ENCODE results near the gene TMBIM1.
A peak's percentile ranks its signal among the peaks of the same experiment; 100 is the strongest.

Gene TMBIM1

GRCh38 chr2:218244665-218245064 lies 47.6 kb downstream of the TMBIM1 start:
- in situ Hi-C loops (cut with HindIII; ENCODE audit: low pct_unique_long_range_greater_than_20kb, low sequenced_read_pairs) = no loop called here
- no peak for TF ChIP-seq JUND (IDR thresholded peaks at IDR 0.05; ENCODE audit: low read depth)
- DNase-seq (ENCODE audit: low read depth in 1 of 2, low spot score in 1 of 2) = peak in 1 of 2 experiments; percentile 18

GRCh38 chr2:218244204-218244603 lies 48.1 kb downstream of the TMBIM1 start:
- no peak for TF ChIP-seq JUND (IDR thresholded peaks at IDR 0.05; ENCODE audit: low read depth)
- no peak for DNase-seq (ENCODE audit: low read depth in 1 of 2, low spot score in 1 of 2)
- in situ Hi-C loops (cut with HindIII; ENCODE audit: low pct_unique_long_range_greater_than_20kb, low sequenced_read_pairs) = no loop called here

- DNase-seq (ENCODE audit: low read depth in 1 of 2, low spot score in 1 of 2) = no peak
- in situ Hi-C loops (cut with HindIII; ENCODE audit: low pct_unique_long_range_greater_than_20kb, low sequenced_read_pairs) = no loop called here
- TF ChIP-seq JUND (IDR thresholded peaks at IDR 0.05; ENCODE audit: low read depth) = no peak
Measured at GRCh38 chr2:218238887-218239286, 53.4 kb downstream of the TMBIM1 start.

- DNase-seq (ENCODE audit: low read depth in 1 of 2, low spot score in 1 of 2) = no peak
- no peak for TF ChIP-seq JUND (IDR thresholded peaks at IDR 0.05; ENCODE audit: low read depth)
- in situ Hi-C loops (cut with HindIII; ENCODE audit: low pct_unique_long_range_greater_than_20kb, low sequenced_read_pairs) = no loop called here
Measured at GRCh38 chr2:218236829-218237228, 55.5 kb downstream of the TMBIM1 start.

- no peak for TF ChIP-seq JUND (IDR thresholded peaks at IDR 0.05; ENCODE audit: low read depth)
- DNase-seq (ENCODE audit: low read depth in 1 of 2, low spot score in 1 of 2) = no peak
- in situ Hi-C loops (cut with HindIII; ENCODE audit: low pct_unique_long_range_greater_than_20kb, low sequenced_read_pairs) = no loop called here
Measured at GRCh38 chr2:218235017-218235416, 57.3 kb downstream of the TMBIM1 start.

GRCh38 chr2:218234521-218234920 lies 57.8 kb downstream of the TMBIM1 start:
- in situ Hi-C loops (cut with HindIII; ENCODE audit: low pct_unique_long_range_greater_than_20kb, low sequenced_read_pairs) = no loop called here
- TF ChIP-seq JUND (IDR thresholded peaks at IDR 0.05; ENCODE audit: low read depth) = no peak
- no peak for DNase-seq (ENCODE audit: low read depth in 1 of 2, low spot score in 1 of 2)

- in situ Hi-C loops (cut with HindIII; ENCODE audit: low pct_unique_long_range_greater_than_20kb, low sequenced_read_pairs) = no loop called here
- no peak for DNase-seq (ENCODE audit: low read depth in 1 of 2, low spot score in 1 of 2)
- TF ChIP-seq JUND (IDR thresholded peaks at IDR 0.05; ENCODE audit: low read depth) = no peak
Measured at GRCh38 chr2:218233543-218233942, 58.8 kb downstream of the TMBIM1 start.

GRCh38 chr2:218230882-218231281 lies 61.4 kb downstream of the TMBIM1 start:
- in situ Hi-C loops (cut with HindIII; ENCODE audit: low pct_unique_long_range_greater_than_20kb, low sequenced_read_pairs) = no loop called here
- no peak for TF ChIP-seq JUND (IDR thresholded peaks at IDR 0.05; ENCODE audit: low read depth)
- no peak for DNase-seq (ENCODE audit: low read depth in 1 of 2, low spot score in 1 of 2)

- no peak for DNase-seq (ENCODE audit: low read depth in 1 of 2, low spot score in 1 of 2)
- in situ Hi-C loops (cut with HindIII; ENCODE audit: low pct_unique_long_range_greater_than_20kb, low sequenced_read_pairs) = no loop called here
- TF ChIP-seq JUND (IDR thresholded peaks at IDR 0.05; ENCODE audit: low read depth) = no peak
Measured at GRCh38 chr2:218229851-218230250, 62.5 kb downstream of the TMBIM1 start.

- in situ Hi-C loops (cut with HindIII; ENCODE audit: low pct_unique_long_range_greater_than_20kb, low sequenced_read_pairs) = no loop called here
- no peak for DNase-seq (ENCODE audit: low read depth in 1 of 2, low spot score in 1 of 2)
- no peak for TF ChIP-seq JUND (IDR thresholded peaks at IDR 0.05; ENCODE audit: low read depth)
Measured at GRCh38 chr2:218229239-218229638, 63.1 kb downstream of the TMBIM1 start.

GRCh38 chr2:218228366-218229090 lies 63.8 kb downstream of the TMBIM1 start:
- in situ Hi-C loops (cut with HindIII; ENCODE audit: low pct_unique_long_range_greater_than_20kb, low sequenced_read_pairs) = no loop called here
- DNase-seq (ENCODE audit: low read depth in 1 of 2, low spot score in 1 of 2) = no peak
- TF ChIP-seq JUND (IDR thresholded peaks at IDR 0.05; ENCODE audit: low read depth) = no peak

- TF ChIP-seq JUND (IDR thresholded peaks at IDR 0.05; ENCODE audit: low read depth) = no peak
- in situ Hi-C loops (cut with HindIII; ENCODE audit: low pct_unique_long_range_greater_than_20kb, low sequenced_read_pairs) = no loop called here
- no peak for DNase-seq (ENCODE audit: low read depth in 1 of 2, low spot score in 1 of 2)
Measured at GRCh38 chr2:218226903-218227302, 65.4 kb downstream of the TMBIM1 start.

Measured in T47D (cell line).